HFF-Myc (cell line): Measurements from ENCODE around the gene ADCY9.
A peak's percentile ranks its signal among the peaks of the same experiment; 100 is the strongest.

ENCODE experiments used
- DNase-seq: peaks from one replicate; pipeline ENCODE4 v3.0.0-alpha.2; 2011; ENCODE audit warnings: low read depth; ENCODE audit errors: extremely low read depth
- H3K4me3 ChIP-seq: replicated peaks from 2 replicates; pipeline ENCODE4 v1.5.1; 2011; ENCODE audit warnings: low read depth, mild to moderate bottlenecking, control low read depth, low read length
- CTCF ChIP-seq: IDR thresholded peaks from 2 replicates; pipeline ENCODE4 v1.5.1; 2012; ENCODE audit warnings: mild to moderate bottlenecking, low read depth, low read length, control low read depth; ENCODE audit errors: missing control alignments

ADCY9 gene

GRCh38 chr16:4021916-4022315 is 94.3 kb downstream of the ADCY9 start:
- DNase-seq: no peak
- TF ChIP-seq CTCF: no peak
- no peak overlapping the region for H3K4me3 ChIP-seq

GRCh38 chr16:4021070-4021779 is 95.0 kb downstream of the ADCY9 start:
- H3K4me3 ChIP-seq: no peak overlapping the region
- no peak for DNase-seq
- no peak for TF ChIP-seq CTCF

GRCh38 chr16:4019371-4019791 is 96.9 kb downstream of the ADCY9 start:
- H3K4me3 ChIP-seq: 0 out of 2 replicates have a peak overlapping the region, but pooled peaks have one; percentile 2
- no peak for TF ChIP-seq CTCF
- DNase-seq: no peak

- no peak for DNase-seq
- H3K4me3 ChIP-seq: no peak overlapping the region
- TF ChIP-seq CTCF: no peak
Measured at GRCh38 chr16:4018391-4018790, 97.9 kb downstream of the ADCY9 start.

- no peak overlapping the region for H3K4me3 ChIP-seq
- no peak for DNase-seq
- TF ChIP-seq CTCF: no peak
Measured at GRCh38 chr16:4017807-4018206, 98.4 kb downstream of the ADCY9 start.

GRCh38 chr16:4016658-4017057 is 99.6 kb downstream of the ADCY9 start:
- TF ChIP-seq CTCF: no peak
- no peak overlapping the region for H3K4me3 ChIP-seq
- no peak for DNase-seq

- H3K4me3 ChIP-seq: no peak overlapping the region
- no peak for DNase-seq
- TF ChIP-seq CTCF: no peak
Measured at GRCh38 chr16:4016005-4016352, 100.3 kb downstream of the ADCY9 start.
